GM06990 (cell line): ENCODE measurements around the gene ZNF862.

ENCODE experiments used
- DNase-seq: peaks from one replicate; pipeline ENCODE4 v3.0.0-alpha.2; 2011; ENCODE audit not compliant: insufficient read length; ENCODE audit errors: extremely low read depth
- H3K27me3 ChIP-seq: replicated peaks from 2 replicates; pipeline ENCODE4 v1.6.0; 2011; ENCODE audit warnings: low read length; ENCODE audit not compliant: control insufficient read depth, insufficient read depth
- H3K36me3 ChIP-seq: 2 replicates; pipeline ENCODE4 v1.5.1; 2011; ENCODE audit warnings: low read length; ENCODE audit not compliant: control insufficient read depth, insufficient read depth
- H3K4me3 ChIP-seq: replicated peaks from 2 replicates; pipeline ENCODE4 v1.5.1; 2011; ENCODE audit warnings: low read depth, mild to moderate bottlenecking, control low read depth, low read length
- CTCF ChIP-seq: IDR thresholded peaks from 2 replicates; pipeline ENCODE4 v1.5.1; 2011; ENCODE audit warnings: low read length, control low read depth, mild to moderate bottlenecking, inconsistent platforms; ENCODE audit not compliant: insufficient read depth, poor library complexity, severe bottlenecking

ZNF862 gene

GRCh38 chr7:149867762-149868622 is 29.8 kb downstream of the ZNF862 start:
- no peak for TF ChIP-seq CTCF
- Histone ChIP-seq H3K4me3 (no peak overlapping the region), H3K27me3 (no peaks in the 10 kb centered on the region), H3K36me3 (no peaks in the 10 kb centered on the region; the same call in none of the 2 replicates)
- DNase-seq = no peak

- no peak for TF ChIP-seq CTCF
Observed at GRCh38 chr7:149868623-149869290, 30.6 kb downstream of the ZNF862 start.

GRCh38 chr7:149869291-149869650 is 31.1 kb downstream of the ZNF862 start:
- no peaks in the 10 kb centered on the region for H3K27me3 ChIP-seq
- no peak for TF ChIP-seq CTCF
- H3K36me3 ChIP-seq = no peaks in the 10 kb centered on the region; the same call in none of the 2 replicates
- H3K4me3 ChIP-seq = no peak overlapping the region
- no peak for DNase-seq

More at GRCh38 chr7:149868623-149869290, 30.6 kb downstream of the ZNF862 start:
- Histone ChIP-seq H3K4me3 (no peak overlapping the region), H3K27me3 (no peaks in the 10 kb centered on the region), H3K36me3 (no peaks in the 10 kb centered on the region; the same call in none of the 2 replicates)
- DNase-seq = no peak

GRCh38 chr7:149869867-149870266 is 31.7 kb downstream of the ZNF862 start:
- no peaks in the 10 kb centered on the region; the same call in none of the 2 replicates for H3K36me3 ChIP-seq
- H3K4me3 ChIP-seq = no peak overlapping the region
- H3K27me3 ChIP-seq = no peaks in the 10 kb centered on the region
- TF ChIP-seq CTCF = no peak
- no peak for DNase-seq

GRCh38 chr7:149870274-149870673 is 32.1 kb downstream of the ZNF862 start:
- Histone ChIP-seq H3K36me3 (no peaks in the 10 kb centered on the region; the same call in none of the 2 replicates), H3K27me3 (no peaks in the 10 kb centered on the region), H3K4me3 (no peak overlapping the region)
- DNase-seq = no peak
- TF ChIP-seq CTCF = no peak
